ENCODE measurements around the gene NRDC. TPM values are rescaled to one million over a fixed set of nuclear protein-coding genes. Genes with fewer than 3 reads are reported as not detected.

Gene NRDC
- total RNA-seq, 1 experiment from 2014 or later: 182 TPM

DNA sequence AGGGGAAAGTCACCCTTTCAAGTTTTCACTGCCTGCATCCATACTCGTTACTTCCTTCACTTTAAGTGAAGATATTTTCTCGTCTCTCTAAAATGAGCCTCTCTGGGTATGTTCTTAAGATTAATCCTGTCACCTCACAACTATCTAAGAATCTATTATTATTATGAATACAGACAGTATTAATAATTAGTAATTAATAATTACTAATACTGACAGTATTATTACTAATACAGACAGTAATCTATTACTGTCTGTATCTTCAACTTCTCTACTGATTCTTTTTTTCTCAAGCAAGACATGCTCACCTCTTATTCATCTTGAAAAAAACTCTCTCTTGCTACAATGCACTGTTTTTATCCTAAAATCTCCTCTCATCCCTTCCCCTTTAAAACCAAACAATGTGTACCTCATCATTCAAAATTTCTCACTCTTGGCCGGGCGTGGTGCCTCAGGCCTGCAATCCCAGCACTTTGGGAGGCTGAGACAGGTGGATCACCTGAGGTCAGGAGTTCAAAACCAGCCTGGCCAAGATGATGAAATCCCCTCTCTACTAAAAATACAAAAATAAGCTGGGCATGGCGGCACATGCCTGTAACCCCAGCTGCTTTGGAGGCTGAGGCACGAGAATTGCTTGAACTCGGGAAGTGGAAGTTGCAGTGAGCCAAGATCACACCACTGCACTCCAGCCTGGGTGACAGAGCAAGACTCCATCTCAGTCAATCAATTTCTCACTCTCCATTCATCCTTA, 7.8 kb downstream of the NRDC start:
- H3K4me2 ChIP-seq (ENCODE audit: low read length): no peak overlapping the region
- DNase-seq (ENCODE audit: low read depth, low spot score) (no peak), ATAC-seq (no peak)
- H3K27ac ChIP-seq (ENCODE audit: low read depth, low read length): no peak overlapping the region
- no peaks in the 10 kb centered on the region; the same call in 1 of the 2 replicates for H4K20me1 ChIP-seq (ENCODE audit: insufficient read depth)
- RAD21 ChIA-PET (ENCODE audit: low non-redundant PET in 1 of 2, low total read pairs in 2 of 2, uncharacterized antibody in 2 of 2, unreplicated experiment in 2 of 2): no interaction called here
- H3K4me1 ChIP-seq (ENCODE audit: control insufficient read depth in 1 of 2, insufficient read depth in 2 of 2, low read length in 2 of 2): no peaks in the 10 kb centered on the region
- POLR2A ChIA-PET: no interaction called here
- intact Hi-C loops (cut with micrococcal nuclease): no loop called here
- H3K27me3 ChIP-seq (ENCODE audit: insufficient read depth, low read length): no peaks in the 10 kb centered on the region
- 0 out of 4 replicates have a peak, but pooled peaks cover 0 to 5% of the 10 kb centered on the region in 2 experiments for H3K36me3 ChIP-seq (ENCODE audit: control insufficient read depth in 1 of 2, insufficient read depth in 2 of 2, low read length in 2 of 2)
- BruUV-seq (replicated peaks): no TSS peak
- peaks cover 99% of the 10 kb centered on the region for H3K79me2 ChIP-seq (ENCODE audit: insufficient read depth, low read length)
- 0 out of 2 replicates have a peak, but pooled peaks cover 2% of the 10 kb centered on the region for H3K9me2 ChIP-seq (ENCODE audit: insufficient read depth)
- no peak overlapping the region for H3K4me3 ChIP-seq (replicated peaks in 1 of 2; ENCODE audit: low read depth in 1 of 2, low read length in 2 of 2)
- no peaks in the 10 kb centered on the region for H3K9me3 ChIP-seq (ENCODE audit: control insufficient read depth in 1 of 2, insufficient read depth in 1 of 2, low read depth in 1 of 2, low read length in 2 of 2)
- CTCF ChIA-PET: no interaction called here
- H2AFZ ChIP-seq (ENCODE audit: low read depth, low read length, poor library complexity, severe bottlenecking): no peak overlapping the region
- H3K9ac ChIP-seq (ENCODE audit: low read length): no peak overlapping the region
- TF ChIP-seq ZFX (IDR thresholded peaks at IDR 0.05) (no peak), EZH2phosphoT487 (IDR thresholded peaks at IDR 0.05; ENCODE audit: borderline replicate concordance) (no peak), RAD21 (IDR thresholded peaks at IDR 0.05; ENCODE audit: low read depth) (no peak), CEBPB (IDR thresholded peaks at IDR 0.05; ENCODE audit: low read depth) (no peak), ELF1 (IDR thresholded peaks at IDR 0.05; ENCODE audit: borderline replicate concordance, low read depth) (no peak)

DNA sequence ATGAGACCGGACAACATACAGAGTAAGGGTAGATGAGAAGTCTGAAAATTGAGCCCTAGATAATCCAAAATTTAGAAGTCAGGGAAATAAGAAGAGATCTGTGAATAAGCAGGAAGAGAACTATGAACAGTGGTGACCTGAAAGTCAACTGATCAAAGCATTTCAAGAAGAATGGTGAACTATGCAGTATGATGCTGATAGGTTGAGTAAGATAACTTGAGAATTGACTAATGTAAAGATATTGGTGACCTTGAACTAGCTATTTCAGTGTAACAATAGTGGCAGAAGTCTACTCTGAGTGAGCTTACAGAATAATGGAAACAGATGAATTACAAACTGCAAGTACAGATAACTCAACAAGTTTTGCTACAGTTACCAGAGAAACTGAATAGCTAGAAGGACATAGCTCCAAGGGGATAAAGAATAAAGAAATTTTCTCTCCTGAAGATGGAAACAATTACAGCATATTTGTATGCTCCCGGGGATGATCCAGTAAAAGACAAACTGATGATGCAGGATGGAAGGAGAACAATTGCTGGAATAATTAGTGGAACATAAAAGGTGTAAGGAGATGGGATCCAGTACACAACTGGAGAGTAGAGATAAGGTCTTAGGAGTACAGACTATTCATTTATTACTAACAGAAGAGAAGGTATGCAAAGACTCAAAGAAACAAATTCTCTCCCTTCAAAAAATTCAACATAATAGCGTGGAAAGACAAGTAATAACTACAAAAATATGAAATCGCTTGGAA, 10.9 kb downstream of the NRDC start:
- H3K79me2 ChIP-seq (ENCODE audit: insufficient read depth, low read length): peaks cover 100% of the 10 kb centered on the region
- ChIA-PET RAD21 (ENCODE audit: low non-redundant PET in 1 of 2, low total read pairs in 2 of 2, uncharacterized antibody in 2 of 2, unreplicated experiment in 2 of 2) (no interaction called here), CTCF (no interaction called here), POLR2A (no interaction called here)
- no peak overlapping the region for H2AFZ ChIP-seq (ENCODE audit: low read depth, low read length, poor library complexity, severe bottlenecking)
- H3K4me2 ChIP-seq (ENCODE audit: low read length): no peak overlapping the region
- BruUV-seq (replicated peaks): no TSS peak
- H3K27ac ChIP-seq (ENCODE audit: low read depth, low read length): no peak overlapping the region
- no peaks in the 10 kb centered on the region; the same call in 1 of the 2 replicates for H4K20me1 ChIP-seq (ENCODE audit: insufficient read depth)
- no peaks in the 10 kb centered on the region for H3K27me3 ChIP-seq (ENCODE audit: insufficient read depth, low read length)
- H3K9me3 ChIP-seq (ENCODE audit: control insufficient read depth in 1 of 2, insufficient read depth in 1 of 2, low read depth in 1 of 2, low read length in 2 of 2): no peaks in the 10 kb centered on the region
- TF ChIP-seq TCF7L2 (IDR thresholded peaks at IDR 0.05; ENCODE audit: borderline replicate concordance, extremely low read depth, insufficient read depth, insufficient read length): no peak
- no peak for TF ChIP-seq ELF1 (IDR thresholded peaks at IDR 0.05; ENCODE audit: borderline replicate concordance, low read depth)
- no peak for TF ChIP-seq SP1 (IDR thresholded peaks at IDR 0.05; ENCODE audit: low read depth)
- TF ChIP-seq, protein P1, sequence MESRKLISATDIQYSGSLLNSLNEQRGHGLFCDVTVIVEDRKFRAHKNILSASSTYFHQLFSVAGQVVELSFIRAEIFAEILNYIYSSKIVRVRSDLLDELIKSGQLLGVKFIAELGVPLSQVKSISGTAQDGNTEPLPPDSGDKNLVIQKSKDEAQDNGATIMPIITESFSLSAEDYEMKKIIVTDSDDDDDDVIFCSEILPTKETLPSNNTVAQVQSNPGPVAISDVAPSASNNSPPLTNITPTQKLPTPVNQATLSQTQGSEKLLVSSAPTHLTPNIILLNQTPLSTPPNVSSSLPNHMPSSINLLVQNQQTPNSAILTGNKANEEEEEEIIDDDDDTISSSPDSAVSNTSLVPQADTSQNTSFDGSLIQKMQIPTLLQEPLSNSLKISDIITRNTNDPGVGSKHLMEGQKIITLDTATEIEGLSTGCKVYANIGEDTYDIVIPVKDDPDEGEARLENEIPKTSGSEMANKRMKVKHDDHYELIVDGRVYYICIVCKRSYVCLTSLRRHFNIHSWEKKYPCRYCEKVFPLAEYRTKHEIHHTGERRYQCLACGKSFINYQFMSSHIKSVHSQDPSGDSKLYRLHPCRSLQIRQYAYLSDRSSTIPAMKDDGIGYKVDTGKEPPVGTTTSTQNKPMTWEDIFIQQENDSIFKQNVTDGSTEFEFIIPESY (IDR thresholded peaks at IDR 0.05; ENCODE audit: extremely low read depth, insufficient replicate concordance, low read length): no peak
- TF ChIP-seq EZH2 (IDR thresholded peaks at IDR 0.05): no peak
- no peak for TF ChIP-seq POLR2AphosphoS5 (IDR thresholded peaks at IDR 0.05; ENCODE audit: low read depth, low read length)
- TF ChIP-seq, protein P2, sequence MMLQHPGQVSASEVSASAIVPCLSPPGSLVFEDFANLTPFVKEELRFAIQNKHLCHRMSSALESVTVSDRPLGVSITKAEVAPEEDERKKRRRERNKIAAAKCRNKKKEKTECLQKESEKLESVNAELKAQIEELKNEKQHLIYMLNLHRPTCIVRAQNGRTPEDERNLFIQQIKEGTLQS (IDR thresholded peaks at IDR 0.05): no peak
- H3K4me1 ChIP-seq (ENCODE audit: control insufficient read depth in 1 of 2, insufficient read depth in 2 of 2, low read length in 2 of 2): no peaks in the 10 kb centered on the region; a peak in 1 of 4 replicates
- H3K9me2 ChIP-seq (ENCODE audit: insufficient read depth): 0 out of 2 replicates have a peak, but pooled peaks cover 2% of the 10 kb centered on the region
- H3K4me3 ChIP-seq (replicated peaks in 1 of 2; ENCODE audit: low read depth in 1 of 2, low read length in 2 of 2): no peak overlapping the region
- H3K36me3 ChIP-seq (ENCODE audit: control insufficient read depth in 1 of 2, insufficient read depth in 2 of 2, low read length in 2 of 2): peaks cover 0 to under 1% of the 10 kb centered on the region in 2 experiments; a peak in 1 of 4 replicates
- intact Hi-C loops (cut with micrococcal nuclease): no loop called here
- H3K9ac ChIP-seq (ENCODE audit: low read length): no peak overlapping the region
- no peak for DNase-seq (ENCODE audit: low read depth, low spot score)
- no peak for ATAC-seq
